CD4-positive, alpha-beta T cell treated with Interleukin-6 for 4 hours (primary cell): Measurements from ENCODE around the gene C11orf87.

Experiments
- DNase-seq: peaks from one replicate; pipeline ENCODE4 v3.0.0-alpha.2; 2020; ENCODE audit warnings: mixed read lengths

Gene C11orf87

DNA sequence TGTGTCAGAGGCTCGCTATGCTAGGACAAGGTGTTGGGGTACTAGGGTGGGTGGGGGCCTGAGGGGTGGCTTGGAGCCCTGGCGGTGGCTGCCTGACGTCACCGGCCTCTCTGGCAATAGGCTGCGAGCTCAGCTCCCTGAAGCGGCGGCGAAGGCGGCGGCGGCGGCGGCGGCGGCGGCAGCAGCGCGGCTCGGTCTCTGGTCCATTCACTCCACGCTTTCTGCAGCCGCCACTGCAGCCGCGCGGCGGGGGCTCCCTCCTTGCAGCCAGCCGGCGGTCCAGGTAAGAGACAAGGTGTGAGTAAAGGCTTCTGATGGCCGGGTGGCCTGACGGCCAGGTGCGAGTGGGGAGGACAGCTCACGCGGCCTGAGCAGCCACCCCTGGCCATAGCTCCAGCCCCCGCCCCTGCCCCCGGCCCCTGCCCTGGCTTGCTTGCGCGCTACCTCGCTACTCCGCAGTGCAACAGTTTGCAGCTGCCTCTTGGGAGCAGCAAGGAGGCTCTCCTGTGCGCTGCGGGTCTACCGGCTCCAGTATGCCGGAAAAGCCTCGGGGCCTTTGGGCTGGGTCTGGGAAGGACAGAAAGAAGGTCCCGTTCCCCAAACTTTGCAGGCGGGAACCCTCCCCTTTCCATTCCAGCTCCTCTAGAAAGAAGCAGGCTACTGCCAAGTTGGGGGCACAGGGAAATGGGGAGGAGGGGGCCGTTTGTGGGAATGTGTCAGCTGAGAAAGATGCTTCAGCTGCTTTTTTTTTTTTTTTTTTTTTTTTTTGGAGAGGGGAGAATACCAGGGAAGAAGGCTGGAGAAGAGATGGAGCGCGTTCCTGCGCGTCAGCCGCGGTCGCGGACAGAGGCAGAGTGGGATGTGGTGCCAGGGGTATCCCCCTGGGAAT, at the start of gene C11orf87:
Gene C11orf87, plus strand, starts transcription at position 210 of the 889 bp plus-strand sequence. CDS start 1,444 bp downstream, outside the sequence.
- no peak for DNase-seq

DNA sequence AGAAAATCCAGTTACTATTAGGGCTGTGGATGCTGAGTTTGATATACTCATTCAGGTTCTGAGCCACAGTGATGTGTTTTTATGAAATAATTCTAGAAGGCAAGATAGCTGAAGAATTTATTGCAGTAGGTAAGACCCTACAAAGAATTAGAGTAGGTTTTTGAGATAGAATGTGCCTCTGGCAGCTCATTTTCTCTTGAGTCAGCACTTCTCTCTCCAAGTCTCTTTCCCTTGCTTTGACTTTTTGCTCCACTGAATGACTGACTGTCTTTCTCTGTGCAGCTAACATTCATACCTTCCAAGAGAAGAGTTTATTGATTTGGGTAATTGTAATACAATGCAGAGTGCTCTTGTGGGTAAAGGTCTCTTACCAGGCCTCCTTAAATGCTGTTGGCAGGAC, 48.0 kb upstream of the C11orf87 start:
- no peak for DNase-seq

DNA sequence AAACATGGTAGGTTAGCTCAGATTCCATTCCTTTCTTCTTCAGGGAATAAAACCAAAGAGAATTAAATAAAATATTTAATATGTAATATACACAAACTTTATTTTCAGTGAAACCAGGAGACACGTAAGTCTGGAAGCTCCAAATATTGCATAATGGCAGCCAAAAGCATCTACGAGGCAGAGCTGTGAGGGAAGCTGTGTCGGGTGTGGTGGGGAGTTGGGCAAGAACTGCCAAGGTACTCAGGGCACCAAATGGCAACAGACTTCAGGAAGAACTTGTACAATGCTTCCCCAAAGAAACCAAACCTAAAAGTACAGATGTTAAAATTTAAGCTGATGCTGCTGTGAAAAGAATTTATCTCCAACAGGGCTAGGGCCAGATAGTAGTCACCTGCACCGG, 47.5 kb upstream of the C11orf87 start:
- no peak for DNase-seq

DNA sequence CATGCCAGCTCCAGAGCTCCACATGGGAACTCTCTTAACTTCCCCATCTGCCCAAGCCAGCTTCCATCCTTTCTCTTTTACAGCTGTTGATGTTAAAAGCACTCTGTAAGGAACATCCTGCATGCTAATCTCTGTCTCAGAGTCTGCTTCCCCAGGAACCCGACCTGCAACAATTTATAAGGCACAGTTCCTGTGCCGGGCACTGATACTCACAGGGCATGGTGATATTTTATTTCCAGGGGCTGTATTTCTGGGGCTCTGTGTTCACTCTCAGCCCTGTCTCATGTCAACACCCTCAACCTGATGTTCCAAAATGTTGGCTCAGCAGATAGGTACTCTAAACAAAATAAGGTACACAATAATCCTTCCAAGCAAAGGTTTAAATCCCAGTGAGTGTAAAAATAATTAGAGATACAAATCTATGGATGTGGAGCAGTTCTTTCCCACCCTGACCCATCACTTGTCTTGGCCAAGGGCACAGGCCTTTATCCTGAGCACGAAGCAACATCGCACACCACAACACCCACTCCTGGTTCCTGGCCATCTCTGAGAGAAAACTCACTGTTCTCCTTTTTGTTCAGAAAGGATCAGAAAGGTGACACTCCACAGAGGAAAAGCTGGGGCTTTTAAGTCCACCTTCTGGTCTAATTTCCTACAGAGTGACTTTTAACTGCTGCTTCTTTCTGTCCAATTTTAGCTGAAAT, 44.8 kb upstream of the C11orf87 start:
- no peak for DNase-seq

DNA sequence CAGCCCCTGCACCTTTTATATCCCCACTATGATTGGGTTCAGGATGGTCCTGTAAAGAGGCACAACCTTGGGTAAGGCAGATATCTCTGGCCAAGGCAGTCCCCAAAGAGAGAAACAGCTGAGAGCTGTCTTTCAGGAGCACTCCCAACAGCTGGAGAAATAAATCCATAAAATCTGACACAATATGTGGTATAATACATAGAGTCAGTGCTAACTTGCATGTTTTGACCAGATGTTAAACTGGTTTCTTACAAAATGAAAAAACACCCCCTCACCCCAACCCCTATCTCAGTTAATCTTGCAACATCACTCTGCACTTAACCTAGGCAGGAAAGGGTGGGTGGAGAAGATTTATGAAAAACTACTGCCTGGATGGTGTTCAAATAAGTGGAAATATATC, 44.0 kb upstream of the C11orf87 start:
- no peak for DNase-seq

DNA sequence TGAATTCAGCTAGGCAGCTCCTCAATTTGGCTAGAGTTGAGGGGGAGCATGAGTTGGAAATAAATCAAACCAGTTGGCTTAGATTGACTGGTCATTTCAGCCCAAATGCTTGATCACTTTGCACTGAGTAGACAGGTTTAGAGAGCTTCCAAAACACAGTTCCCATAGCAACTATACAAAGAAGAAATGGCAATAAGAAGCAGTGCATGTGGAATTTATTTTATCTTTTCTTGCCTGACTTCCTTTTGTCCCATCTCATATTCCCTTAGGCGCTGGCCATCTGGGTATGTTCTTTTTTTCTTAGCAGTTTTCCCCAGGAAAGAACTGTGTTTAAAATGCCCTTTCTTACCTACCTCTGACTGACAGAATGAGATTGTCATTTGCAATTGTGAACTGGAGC, 38.7 kb upstream of the C11orf87 start:
- DNase-seq = no peak

DNA sequence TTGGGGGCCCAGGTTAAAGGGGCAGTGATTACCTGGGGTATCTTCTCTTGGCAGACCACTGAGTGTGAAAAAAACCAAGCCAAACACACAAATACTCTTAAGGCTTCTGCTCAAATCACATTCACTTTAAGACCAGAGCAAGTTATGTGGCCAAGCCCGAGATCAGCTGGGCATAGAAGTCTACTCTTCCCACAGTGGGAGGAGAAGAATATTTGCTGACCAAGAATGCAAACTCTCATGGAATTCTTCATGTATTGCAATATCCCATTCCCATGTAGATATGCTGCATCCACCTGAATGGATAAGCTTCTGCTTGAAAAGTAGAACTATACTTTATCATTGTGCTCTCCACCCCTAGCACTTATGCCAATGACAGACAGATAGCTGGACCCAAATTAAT, 37.1 kb upstream of the C11orf87 start:
- DNase-seq = no peak

DNA sequence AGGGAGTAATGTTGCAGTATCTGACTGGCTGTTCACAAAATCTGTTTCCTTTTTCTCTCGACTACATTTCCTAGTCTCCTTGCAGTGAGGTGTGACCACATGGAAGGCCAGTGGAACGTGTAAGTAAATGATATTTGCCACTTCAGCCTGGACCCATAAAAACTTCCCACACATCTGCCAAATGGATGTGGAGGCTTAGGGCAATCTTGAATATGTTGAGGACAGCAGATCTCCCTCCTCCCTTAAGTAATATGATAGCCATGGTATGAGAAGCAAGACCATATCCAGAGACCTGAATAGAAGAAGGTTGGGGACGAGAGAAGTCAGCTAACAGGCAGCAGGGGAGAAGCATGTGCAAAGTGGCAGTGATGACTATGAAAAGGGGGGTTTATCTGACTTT, 33.0 kb upstream of the C11orf87 start:
- DNase-seq = no peak

DNA sequence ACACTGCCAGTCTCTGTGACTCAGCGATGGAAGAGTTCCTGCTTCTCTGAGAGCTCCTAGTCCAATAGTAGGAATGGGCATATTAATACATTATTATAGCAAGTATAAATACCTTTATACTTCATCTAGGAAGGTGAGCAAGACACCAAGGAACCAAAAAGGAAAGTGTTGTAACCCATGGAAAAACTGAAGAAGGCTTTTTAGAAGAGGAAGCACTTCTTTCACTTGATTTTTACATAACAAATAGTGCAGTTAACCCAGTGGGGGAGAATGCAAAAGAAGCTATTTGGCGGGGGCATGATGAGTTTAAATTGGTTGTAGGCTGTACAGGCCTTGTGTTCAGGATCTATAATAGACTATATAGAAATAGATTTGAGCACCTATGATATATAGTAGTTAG, 31.2 kb upstream of the C11orf87 start:
- no peak for DNase-seq

DNA sequence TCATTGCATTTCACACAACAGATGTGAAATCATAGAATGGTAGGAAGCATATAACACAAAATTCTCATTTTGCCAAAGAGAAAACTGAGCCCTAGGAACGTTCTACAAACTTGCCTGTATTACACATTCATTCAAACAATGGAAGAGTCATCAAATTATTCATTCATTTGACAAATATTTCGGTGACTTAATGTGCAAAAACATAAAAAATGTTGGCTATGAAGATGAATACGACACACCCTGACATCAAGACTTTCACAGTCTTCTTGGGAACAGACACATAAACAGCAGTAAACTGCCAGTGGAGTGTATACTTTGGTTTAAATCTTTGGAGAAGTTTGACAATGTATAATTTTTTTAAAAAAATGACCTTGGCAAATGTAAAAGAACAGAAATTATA, 20.4 kb upstream of the C11orf87 start:
- DNase-seq = no peak

DNA sequence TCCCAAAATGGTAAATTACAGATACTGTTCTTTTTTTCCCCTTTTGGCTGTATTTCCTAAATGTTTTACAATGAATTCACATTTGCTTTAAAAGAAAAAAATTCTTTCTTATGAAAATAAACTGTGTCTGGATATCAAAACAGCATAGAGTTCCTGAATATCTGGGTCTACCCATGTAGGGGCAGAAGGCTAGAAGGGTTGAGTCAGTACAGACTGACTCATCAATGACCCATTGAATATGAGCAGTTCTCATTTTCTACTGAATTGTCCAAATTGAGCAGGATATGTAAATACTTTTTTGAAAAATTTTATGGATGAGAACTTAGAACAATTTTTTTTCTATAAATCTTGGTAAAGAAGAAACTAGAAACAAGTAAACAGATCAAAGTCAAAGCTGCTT, 16.3 kb upstream of the C11orf87 start:
- no peak for DNase-seq

DNA sequence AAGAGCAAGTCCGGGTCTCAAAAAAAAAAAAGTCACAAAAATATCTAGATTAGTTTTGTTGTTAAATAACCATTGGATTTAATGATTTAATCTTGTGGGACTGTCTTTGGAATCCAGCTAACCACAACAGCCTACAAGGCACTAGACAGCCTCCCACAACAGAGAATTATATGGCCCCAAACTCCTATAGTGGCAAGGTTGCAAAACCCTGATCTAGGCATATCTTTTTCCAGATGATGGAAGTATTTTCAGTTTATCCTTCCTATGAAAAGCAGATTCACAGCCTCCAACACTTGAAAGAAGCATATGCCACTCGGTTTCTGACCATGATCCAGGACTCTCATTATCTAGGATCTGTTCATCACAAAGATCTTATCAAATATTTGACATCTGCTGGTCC, 5.4 kb upstream of the C11orf87 start:
- no peak for DNase-seq

DNA sequence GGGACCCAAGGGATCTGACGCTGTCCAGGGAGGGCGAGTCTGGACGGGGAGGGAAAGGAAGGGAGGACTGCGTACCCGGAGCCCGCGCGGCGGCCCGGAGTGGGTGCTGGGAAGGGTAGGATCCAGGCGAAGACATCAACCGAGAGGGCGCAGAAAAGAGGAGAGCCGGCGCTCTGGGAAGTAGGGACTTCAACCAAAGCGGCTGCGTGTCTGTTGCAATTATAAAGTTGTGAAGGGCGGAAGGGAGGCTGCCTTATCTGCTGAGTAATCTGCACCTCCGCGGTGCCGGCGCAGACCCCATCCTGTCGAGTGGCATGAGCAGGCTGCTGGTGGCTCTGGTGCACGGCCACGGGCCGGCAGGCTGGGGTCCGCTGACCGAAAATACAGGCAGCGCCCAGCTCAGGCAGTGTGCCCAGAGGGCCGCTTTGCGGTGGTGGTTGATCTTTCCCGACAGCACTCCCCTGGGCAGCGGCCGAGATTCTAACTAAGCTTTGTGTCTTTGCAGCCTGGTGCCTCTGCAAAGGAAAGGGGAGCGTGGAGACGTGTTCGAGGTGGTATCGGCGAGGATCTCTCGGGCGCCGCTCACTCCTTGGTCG, 978 bp downstream of the C11orf87 start:
- DNase-seq = no peak

DNA sequence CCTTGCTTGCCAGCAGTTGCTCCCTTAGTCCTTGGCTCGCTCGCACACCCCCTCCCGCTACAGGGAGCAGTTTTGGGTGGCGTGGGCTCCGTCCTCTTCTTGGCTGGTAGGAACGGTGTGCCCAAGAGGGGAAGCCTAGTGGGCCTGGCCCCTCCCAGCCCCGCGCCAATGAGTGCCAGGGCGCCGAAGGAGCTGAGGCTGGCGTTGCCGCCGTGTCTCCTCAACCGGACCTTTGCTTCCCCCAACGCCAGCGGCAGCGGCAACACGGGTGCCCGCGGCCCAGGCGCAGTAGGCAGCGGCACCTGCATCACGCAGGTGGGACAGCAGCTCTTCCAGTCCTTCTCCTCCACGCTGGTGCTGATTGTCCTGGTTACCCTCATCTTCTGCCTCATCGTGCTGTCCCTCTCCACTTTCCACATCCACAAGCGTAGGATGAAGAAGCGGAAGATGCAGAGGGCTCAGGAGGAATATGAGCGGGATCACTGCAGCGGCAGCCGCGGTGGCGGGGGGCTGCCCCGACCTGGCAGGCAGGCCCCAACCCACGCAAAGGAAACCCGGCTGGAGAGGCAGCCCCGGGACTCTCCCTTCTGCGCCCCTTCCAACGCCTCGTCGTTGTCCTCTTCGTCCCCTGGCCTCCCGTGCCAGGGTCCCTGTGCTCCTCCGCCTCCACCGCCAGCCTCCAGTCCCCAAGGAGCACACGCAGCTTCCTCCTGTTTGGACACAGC, 1.6 kb downstream of the C11orf87 start:
- no peak for DNase-seq

DNA sequence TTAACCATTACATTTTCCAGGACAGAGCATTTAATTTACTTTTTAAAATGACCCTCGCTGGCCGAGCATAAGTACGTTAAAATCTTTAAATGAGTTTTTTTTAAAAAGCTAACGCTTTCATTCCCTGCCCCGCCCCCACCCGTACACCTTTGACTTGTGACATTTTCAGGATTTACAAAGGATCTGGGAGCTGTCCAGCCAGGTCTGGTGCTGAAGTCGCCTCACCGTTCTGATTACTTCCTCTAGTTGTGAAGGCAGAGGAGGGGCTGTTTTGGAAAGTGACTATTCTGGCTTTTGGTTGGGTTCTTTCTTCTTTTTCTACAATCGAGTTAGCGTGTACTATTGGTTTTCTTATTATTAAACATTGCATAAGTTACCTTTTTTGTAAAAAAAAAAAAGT, 2.9 kb downstream of the C11orf87 start:
- no peak for DNase-seq

DNA sequence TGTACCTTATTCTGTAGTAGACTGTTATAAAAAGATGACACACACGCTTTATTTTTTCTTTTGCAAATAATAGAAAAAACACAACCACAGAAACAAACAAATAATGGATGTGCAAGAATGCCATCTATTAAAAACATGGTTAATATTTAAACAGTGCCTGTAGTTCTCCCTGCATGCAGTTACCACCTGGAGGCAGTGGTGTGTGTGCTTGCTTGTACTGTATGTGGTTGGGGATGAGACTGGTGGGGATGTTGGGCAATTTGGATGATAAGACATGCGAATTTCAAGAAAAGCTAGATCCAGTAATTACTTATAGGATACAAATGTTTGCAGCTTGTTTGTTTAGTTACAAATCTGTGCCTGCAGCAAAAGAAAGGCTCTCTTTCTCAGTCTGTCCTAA, 3.6 kb downstream of the C11orf87 start:
- no peak for DNase-seq

DNA sequence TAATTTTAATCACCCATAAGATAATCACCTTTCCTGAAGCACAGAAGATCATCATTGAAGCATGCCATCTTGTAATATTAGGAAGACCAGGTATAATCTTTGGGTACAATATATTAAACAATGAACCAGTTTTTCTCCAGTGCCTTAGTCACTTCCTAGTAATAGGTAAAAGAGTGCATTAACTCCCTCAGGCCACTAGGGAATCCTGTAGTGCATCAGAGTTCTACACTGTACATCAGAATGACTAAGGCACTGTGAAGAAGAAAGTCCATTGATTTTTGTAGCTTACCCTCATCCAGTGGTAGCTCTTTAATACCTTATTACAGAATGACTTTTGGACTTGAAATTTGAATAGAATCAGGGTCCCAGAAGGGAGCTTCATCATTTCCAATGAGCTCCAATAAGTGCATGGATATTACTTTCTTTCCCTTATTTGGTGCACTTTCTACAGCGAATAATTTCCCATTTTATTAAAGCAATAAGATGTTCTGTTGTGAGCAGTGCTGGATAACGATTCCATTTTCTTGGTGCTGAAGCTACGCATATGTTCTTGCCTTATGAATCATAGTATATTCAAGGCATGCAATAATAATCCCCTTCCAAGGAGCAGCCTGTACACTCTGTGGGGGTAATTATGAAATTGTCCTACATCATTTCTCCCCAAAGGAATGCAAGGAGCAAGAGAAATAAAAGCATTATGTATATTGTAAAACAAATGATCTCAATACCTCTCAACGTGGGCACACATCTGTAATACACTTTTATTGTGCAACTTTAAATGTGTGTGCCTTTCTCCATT, 4.7 kb downstream of the C11orf87 start:
- DNase-seq = no peak

DNA sequence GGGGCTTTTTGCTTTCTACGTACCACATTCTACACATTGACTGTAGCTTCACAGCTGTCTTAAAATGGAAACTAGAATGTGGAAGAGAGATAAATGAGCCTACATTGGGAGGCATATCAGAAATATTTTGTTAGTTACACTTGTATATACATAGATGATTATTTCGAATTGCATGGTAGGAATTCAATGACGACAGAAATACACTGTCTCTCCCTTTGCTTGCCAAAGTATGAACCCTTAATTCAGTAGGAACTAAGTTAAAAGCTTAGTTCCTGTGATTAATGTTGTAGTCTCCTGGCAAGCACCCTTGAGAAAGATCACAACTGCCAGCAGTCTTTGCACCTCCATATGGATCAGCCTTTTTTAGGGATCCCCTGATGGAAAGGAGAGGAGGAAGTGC, 10.1 kb downstream of the C11orf87 start:
- DNase-seq = no peak

DNA sequence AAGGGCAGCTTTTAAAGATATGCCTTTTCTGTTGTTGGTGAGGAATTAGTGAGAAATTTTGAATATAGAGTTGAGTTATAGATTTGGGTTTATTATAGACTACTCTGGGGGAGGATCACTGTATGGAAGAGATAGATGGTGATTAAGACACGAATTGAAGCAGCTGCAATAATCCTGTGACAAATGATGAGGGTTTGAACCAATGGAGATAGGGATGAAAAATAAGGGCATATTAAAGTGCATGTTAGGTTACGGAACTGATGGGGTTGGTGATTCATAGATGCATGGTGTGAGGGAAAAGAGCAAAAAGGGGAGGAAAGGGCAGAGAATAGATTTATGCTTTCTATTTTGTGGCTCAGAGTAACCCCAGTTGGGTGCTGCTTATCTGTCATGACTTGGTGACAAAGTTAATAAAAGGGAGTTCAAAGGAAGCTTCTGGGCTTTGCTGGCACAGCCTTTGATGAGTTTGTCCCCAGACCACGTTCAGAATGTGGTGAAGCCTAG, 11.8 kb downstream of the C11orf87 start:
- no peak for DNase-seq

DNA sequence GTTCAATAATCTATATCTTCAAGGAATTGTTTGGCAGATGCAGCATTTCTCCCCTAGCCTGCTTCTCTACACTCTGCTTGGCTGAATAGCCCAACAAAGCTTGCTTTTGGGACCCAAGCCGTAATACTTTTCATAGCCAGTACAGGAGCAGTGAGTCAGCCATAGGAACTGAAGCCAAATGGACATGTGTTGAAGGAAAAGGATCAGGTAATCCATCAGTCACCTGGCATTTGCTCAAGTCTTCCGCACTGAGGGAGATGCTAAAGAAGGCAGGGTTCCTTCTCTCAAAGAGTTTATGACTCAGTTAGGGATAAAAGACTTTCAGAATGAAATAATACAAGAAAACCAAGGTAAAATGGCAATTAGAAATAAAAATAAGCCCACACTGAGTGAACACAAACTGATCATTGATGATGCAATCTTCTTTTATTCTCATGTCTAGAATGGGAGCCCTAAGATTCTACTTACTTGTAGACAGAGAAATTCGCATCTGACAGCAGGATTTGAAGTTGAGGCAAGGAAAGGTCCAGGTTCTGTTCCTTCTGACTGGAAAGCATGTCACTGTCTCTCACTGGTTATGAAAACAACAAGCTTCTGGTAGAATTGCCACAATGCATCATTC, 13.2 kb downstream of the C11orf87 start:
- no peak for DNase-seq

DNA sequence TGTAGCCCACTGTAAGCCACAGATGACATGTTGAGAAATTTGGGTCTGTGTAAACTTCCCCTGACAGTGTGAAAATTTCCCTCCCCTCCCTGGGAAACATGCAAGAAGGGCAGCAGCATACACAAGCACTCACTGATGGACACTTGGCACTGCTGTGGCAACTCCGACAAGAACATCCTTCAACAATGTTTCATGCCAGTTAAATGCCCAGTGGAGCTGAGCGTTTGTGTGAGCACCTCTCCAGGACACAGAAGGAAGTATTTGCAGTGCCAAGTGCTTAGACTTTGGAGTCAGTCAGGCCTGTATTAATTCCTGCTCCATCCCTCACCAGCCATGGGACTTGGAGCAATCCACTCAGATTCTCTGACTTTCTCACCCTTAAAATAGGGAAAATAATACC, 17.7 kb downstream of the C11orf87 start:
- no peak for DNase-seq

DNA sequence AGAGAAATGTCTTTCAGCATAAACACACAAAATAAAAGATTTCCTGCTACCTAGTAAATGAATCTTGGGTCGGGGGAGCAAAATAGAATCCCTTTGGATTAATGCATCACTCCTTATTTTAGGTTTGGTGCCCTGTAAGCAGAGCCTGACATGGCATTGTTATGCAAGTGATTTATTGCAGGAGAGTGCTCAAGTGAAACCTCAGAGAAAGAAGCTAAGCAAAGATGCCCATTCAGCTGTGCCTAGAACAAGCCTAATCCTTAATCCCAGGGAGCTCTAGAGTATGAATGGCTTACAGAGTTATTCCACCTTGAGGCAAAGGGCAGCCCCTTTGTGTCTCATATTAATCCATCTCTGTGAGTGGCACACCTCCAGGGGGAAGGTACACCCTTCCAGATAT, 21.1 kb downstream of the C11orf87 start:
- no peak for DNase-seq
